Trophoblast cell (in vitro differentiated cells and primary cell): ENCODE data around the gene SYTL1.

Experiments used
- DNase-seq, 2 donors: peaks; one replicate each; pipeline ENCODE4 v3.0.0-alpha.2; 2016
- H2AFZ ChIP-seq: 2 replicates; pipeline ENCODE4 v1.6.1; 2013; ENCODE audit warnings: low read length, moderate library complexity, mild to moderate bottlenecking; ENCODE audit not compliant: insufficient read depth, poor library complexity
- H2AK5ac ChIP-seq: 2 replicates; pipeline ENCODE4 v1.6.1; 2013; ENCODE audit warnings: mild to moderate bottlenecking, low read length
- H2BK120ac ChIP-seq: 2 replicates; pipeline ENCODE4 v1.6.1; 2013; ENCODE audit warnings: low read length, mild to moderate bottlenecking, moderate library complexity; ENCODE audit not compliant: insufficient read depth, poor library complexity
- H2BK12ac ChIP-seq: 2 replicates; pipeline ENCODE4 v1.6.1; 2013; ENCODE audit warnings: mild to moderate bottlenecking, low read length, moderate library complexity
- H2BK5ac ChIP-seq: 2 replicates; pipeline ENCODE4 v1.6.1; 2013; ENCODE audit warnings: low read length, low read depth, moderate library complexity, mild to moderate bottlenecking; ENCODE audit not compliant: poor library complexity
- H3K14ac ChIP-seq: 2 replicates; pipeline ENCODE4 v1.6.1; 2013; ENCODE audit warnings: mild to moderate bottlenecking, low read length
- H3K18ac ChIP-seq: 2 replicates; pipeline ENCODE4 v1.6.1; 2013; ENCODE audit warnings: mild to moderate bottlenecking, low read length
- H3K23ac ChIP-seq: 2 replicates; pipeline ENCODE4 v1.6.1; 2013; ENCODE audit warnings: low read length
- H3K27ac ChIP-seq: 2 replicates; pipeline ENCODE4 v1.5.1; 2013; ENCODE audit warnings: low read depth, mild to moderate bottlenecking, inconsistent platforms, low read length, moderate library complexity
- H3K27me3 ChIP-seq: 2 replicates; pipeline ENCODE4 v1.6.1; 2013; ENCODE audit warnings: inconsistent platforms, mild to moderate bottlenecking, low read length, moderate library complexity; ENCODE audit not compliant: insufficient read depth
- H3K36me3 ChIP-seq, 2 experiments: 1 replicate in 1 of 2; 2 replicates in 1 of 2; pipeline ENCODE4 v1.6.1; 2013; ENCODE audit warnings: low read length in 2 of 2, mild to moderate bottlenecking in 2 of 2, moderate library complexity in 1 of 2; ENCODE audit not compliant: insufficient read depth in 2 of 2, control insufficient read depth in 1 of 2
- H3K4ac ChIP-seq: 2 replicates; pipeline ENCODE4 v1.6.1; 2013; ENCODE audit warnings: low read depth, mild to moderate bottlenecking, low read length, moderate library complexity
- H3K4me1 ChIP-seq, 2 experiments: 1 replicate in 1 of 2; 2 replicates in 1 of 2; pipeline ENCODE4 v1.6.1; 2013; ENCODE audit warnings: low read length in 2 of 2, mild to moderate bottlenecking in 2 of 2, moderate library complexity in 1 of 2; ENCODE audit not compliant: insufficient read depth in 2 of 2, control insufficient read depth in 1 of 2
- H3K4me2 ChIP-seq: 2 replicates; pipeline ENCODE4 v1.6.1; 2013; ENCODE audit warnings: inconsistent platforms, mild to moderate bottlenecking, low read length, moderate library complexity
- H3K4me3 ChIP-seq: 2 replicates; pipeline ENCODE4 v1.5.1; 2013; ENCODE audit warnings: mild to moderate bottlenecking, low read depth, low read length, inconsistent platforms
- H3K79me1 ChIP-seq: one replicate; pipeline ENCODE4 v1.6.1; 2013; ENCODE audit warnings: low read length
- H3K79me2 ChIP-seq: 2 replicates; pipeline ENCODE4 v1.6.1; 2013; ENCODE audit warnings: low read length, mild to moderate bottlenecking; ENCODE audit not compliant: control insufficient read depth, insufficient read depth, poor library complexity
- H3K9ac ChIP-seq: 2 replicates; pipeline ENCODE4 v1.6.1; 2013; ENCODE audit warnings: mild to moderate bottlenecking, low read length
- H3K9me3 ChIP-seq: 2 replicates; pipeline ENCODE4 v1.6.1; 2013; ENCODE audit warnings: low read depth, mild to moderate bottlenecking, control low read depth, inconsistent platforms, low read length; ENCODE audit not compliant: insufficient read depth
- H4K12ac ChIP-seq: 2 replicates; pipeline ENCODE4 v1.6.1; 2013; ENCODE audit warnings: low read depth, mild to moderate bottlenecking, low read length, moderate library complexity
- H4K8ac ChIP-seq: 2 replicates; pipeline ENCODE4 v1.6.1; 2013; ENCODE audit warnings: low read depth, mild to moderate bottlenecking, low read length, moderate library complexity
- H4K91ac ChIP-seq: one replicate; pipeline ENCODE4 v1.6.1; 2013; ENCODE audit warnings: low read depth, mild to moderate bottlenecking, low read length, moderate library complexity
- WGBS: extraction: QIAGEN DNeasy Blood & Tissue Kit; methylation state at CpG from one replicate; pipeline ENCODE4 v1.1.7; 2013; ENCODE audit warnings: missing lambda C conversion rate; ENCODE audit not compliant: insufficient read length, insufficient coverage; ENCODE audit errors: extremely low coverage; 5-methylcytosine and 5-hydroxymethylcytosine counted together

The SYTL1 gene

DNA sequence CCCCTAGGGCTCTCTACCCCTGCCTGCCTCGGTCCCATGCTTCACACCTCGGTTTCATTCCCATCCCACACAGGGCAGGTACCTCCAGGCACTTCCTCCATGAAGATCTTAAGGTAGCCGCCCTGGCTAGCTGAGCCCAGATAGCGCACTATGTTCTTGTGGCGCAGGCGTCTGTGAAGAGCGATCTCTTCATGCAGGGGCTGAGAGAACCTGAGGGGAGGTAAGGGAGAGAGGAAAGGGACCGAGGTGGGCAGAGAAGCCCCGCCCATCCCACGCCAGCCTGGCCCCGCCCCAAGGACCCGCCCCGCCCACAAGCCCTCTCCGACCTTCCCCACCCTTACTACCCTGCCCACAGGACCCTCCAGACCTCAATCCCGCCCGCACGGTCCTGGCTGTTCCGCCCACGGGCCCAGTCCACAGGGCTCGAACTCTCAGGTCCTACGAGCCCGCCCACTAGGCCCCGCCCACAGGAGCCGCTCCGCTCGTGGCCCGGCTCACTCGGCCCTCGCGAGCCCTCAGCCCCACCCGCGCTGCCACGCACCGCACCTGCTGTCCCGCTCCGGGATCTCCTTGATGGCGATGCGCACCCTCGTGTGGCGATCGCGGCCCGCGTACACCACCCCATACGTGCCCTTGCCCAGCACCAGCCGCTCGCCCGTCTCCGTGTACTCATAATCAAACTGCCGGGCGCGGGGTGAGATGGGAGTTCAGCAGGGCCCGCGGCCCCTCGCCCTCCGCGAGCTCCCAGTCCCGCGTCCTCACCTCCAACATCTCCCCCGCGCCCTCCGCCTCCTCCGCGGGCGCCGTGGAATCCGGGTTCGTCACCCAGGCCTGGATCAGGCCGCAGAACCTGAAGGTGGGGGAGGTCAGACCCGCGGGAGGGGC is 18.6 kb downstream of the SYTL1 start:
- peaks cover 11% of the 10 kb centered on the region for H3K9me3 ChIP-seq
- H3K4me2 ChIP-seq = peak overlapping the region; percentile 77
- DNase-seq = no peak
- H2BK12ac ChIP-seq = no peak overlapping the region
- peaks cover 6 to 22% of the 10 kb centered on the region in 2 experiments for H3K36me3 ChIP-seq
- H2AK5ac ChIP-seq = no peak overlapping the region
- H4K91ac ChIP-seq = no peak overlapping the region
- H3K27me3 ChIP-seq = peaks cover 18% of the 10 kb centered on the region
- no peak overlapping the region for H3K9ac ChIP-seq
- H2AFZ ChIP-seq = no peak overlapping the region
- H4K12ac ChIP-seq = no peak overlapping the region
- WGBS = no CpG with 5 or more reads among the region's 71 CpGs
- H3K18ac ChIP-seq = no peak overlapping the region
- H2BK5ac ChIP-seq = no peak overlapping the region
- H4K8ac ChIP-seq = no peak overlapping the region
- H3K27ac ChIP-seq = no peak overlapping the region
- H2BK120ac ChIP-seq = no peak overlapping the region
- no peaks in the 10 kb centered on the region for H3K79me2 ChIP-seq
- peak overlapping the region; percentile 65 for H3K4me3 ChIP-seq
- no peak overlapping the region for H3K14ac ChIP-seq
- H3K23ac ChIP-seq = no peak overlapping the region
- peaks cover 21 to 24% of the 10 kb centered on the region in 2 experiments for H3K4me1 ChIP-seq
- no peak overlapping the region for H3K4ac ChIP-seq
- H3K79me1 ChIP-seq = peaks cover 5% of the 10 kb centered on the region

DNA sequence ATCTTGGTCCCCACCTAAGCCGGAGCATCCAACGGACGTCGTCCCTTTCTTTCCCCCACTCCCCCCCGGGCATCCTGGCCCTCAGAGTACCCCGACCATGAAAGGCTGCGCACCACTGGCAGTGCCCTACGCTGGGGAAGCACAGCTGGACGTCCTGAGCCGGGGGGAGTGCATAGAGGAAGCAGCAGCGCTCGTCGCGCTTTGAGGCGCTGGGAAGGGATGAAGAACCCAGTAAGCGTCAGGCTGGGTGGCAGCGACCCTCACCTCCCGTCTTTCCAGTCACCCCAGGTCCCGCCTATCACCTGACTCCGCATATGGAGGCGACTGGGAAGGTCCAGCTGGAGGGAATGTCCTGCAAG is 19.2 kb downstream of the SYTL1 start:
- WGBS = no CpG with 5 or more reads among the region's 21 CpGs
- Histone ChIP-seq H3K79me2 (no peaks in the 10 kb centered on the region), H3K9me3 (peaks cover 11% of the 10 kb centered on the region)

DNA sequence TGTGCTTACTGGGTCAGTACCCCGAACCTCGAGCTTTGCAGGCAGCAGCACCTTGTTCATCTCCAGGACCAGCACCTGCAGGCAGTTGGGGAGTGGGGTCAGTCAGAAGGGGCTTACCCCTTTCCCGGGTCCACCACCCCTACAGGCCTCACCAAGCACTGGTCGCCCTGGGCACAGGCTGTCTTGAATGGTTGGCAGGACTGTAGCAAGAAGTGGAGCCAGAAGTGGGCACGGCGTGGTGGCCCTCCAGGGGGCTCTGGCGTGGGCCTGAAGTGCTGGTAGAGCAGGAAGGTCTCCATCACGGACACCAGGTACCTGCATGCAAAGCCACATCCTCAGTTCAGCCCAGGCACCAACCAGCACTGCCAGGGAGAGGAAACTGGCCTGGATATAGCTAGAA is 19.7 kb downstream of the SYTL1 start:
- no peak overlapping the region for H2BK120ac ChIP-seq
- H4K91ac ChIP-seq = no peak overlapping the region
- no peak overlapping the region for H3K18ac ChIP-seq
- H2BK5ac ChIP-seq = no peak overlapping the region
- no peak overlapping the region for H3K4ac ChIP-seq
- no peak overlapping the region for H3K9ac ChIP-seq
- H3K9me3 ChIP-seq = peaks cover 11% of the 10 kb centered on the region
- H3K4me1 ChIP-seq = peaks cover 21 to 24% of the 10 kb centered on the region in 2 experiments
- no peak for DNase-seq
- WGBS = no CpG with 5 or more reads among the region's 8 CpGs
- peaks cover 2 to 17% of the 10 kb centered on the region in 2 experiments for H3K36me3 ChIP-seq
- no peak overlapping the region for H3K4me2 ChIP-seq
- no peak overlapping the region for H4K12ac ChIP-seq
- H3K27ac ChIP-seq = no peak overlapping the region
- H3K27me3 ChIP-seq = peaks cover 18% of the 10 kb centered on the region
- peaks cover 8% of the 10 kb centered on the region for H3K79me1 ChIP-seq
- H3K79me2 ChIP-seq = peaks cover 1% of the 10 kb centered on the region
- H3K23ac ChIP-seq = no peak overlapping the region
- no peak overlapping the region for H2AK5ac ChIP-seq
- no peak overlapping the region for H4K8ac ChIP-seq
- H2BK12ac ChIP-seq = no peak overlapping the region
- H2AFZ ChIP-seq = no peak overlapping the region
- no peak overlapping the region for H3K14ac ChIP-seq
- H3K4me3 ChIP-seq = no peak overlapping the region

More for the DNA sequence above, 19.2 kb downstream of the SYTL1 start:
- no peak overlapping the region for H3K9ac ChIP-seq
- H3K4me1 ChIP-seq = peaks cover 21 to 24% of the 10 kb centered on the region in 2 experiments
- H3K18ac ChIP-seq = no peak overlapping the region
- no peak overlapping the region for H3K4ac ChIP-seq
- H3K27me3 ChIP-seq = peaks cover 18% of the 10 kb centered on the region
- H3K14ac ChIP-seq = no peak overlapping the region
- no peak for DNase-seq
- no peak overlapping the region for H2BK120ac ChIP-seq
- H2BK5ac ChIP-seq = no peak overlapping the region
- no peak overlapping the region for H2AFZ ChIP-seq
- H4K8ac ChIP-seq = no peak overlapping the region
- H2AK5ac ChIP-seq = no peak overlapping the region
- no peak overlapping the region for H3K23ac ChIP-seq
- no peak overlapping the region for H3K27ac ChIP-seq
- H3K4me3 ChIP-seq = no peak overlapping the region
- H4K91ac ChIP-seq = no peak overlapping the region
- H4K12ac ChIP-seq = no peak overlapping the region
- no peak overlapping the region for H2BK12ac ChIP-seq
- peaks cover 7% of the 10 kb centered on the region for H3K79me1 ChIP-seq
- peak overlapping the region; percentile 77 for H3K4me2 ChIP-seq
- H3K36me3 ChIP-seq = peaks cover 3 to 19% of the 10 kb centered on the region in 2 experiments

DNA sequence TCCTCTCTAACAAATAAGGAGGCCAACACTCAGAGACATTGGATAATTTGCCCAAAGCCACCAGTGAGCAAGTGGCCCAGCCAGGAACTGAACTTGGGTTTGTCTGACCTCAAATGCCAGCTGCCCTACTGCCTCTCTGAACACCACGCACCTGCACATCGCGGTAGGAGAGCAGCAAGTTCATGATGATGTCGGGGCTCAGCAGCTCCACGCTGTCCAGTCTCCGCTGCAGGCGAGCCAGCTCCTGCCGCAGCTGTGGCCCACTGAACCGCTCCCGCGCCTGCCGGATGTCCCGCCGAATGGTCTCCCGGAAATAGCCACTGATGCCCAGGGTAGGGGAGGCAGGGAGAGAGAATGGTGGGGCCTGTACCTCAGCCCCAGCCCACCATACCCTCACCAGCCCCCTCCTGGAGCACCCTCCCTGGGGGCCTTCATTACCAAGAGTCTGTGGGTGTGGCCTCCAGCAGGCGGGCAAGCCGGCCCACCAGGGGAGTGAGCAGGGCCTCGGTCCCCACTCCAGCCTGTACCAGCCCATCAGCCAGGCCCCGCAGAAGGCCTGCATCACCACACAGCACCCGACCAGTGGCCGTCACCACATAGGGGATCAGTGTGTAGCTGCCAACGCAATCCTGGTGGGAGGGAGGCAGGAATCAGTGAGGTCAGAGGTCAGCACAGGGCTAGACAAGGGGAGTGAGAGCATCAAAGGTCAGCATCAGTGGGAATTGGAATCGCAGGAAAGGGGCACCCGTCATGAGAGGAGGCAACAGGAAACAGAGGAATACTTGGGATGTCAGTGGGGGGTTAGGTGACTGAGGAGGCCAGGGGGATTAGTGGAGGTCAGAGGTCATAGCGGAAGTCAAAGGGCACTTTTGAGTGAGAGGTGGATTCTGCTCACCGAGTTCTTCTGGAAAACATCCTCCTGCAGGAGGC is 22.2 kb downstream of the SYTL1 start:
- Histone ChIP-seq H3K79me2 (peaks cover 1% of the 10 kb centered on the region), H2AFZ (no peak overlapping the region), H3K23ac (no peak overlapping the region), H3K4me1 (peaks cover 21 to 26% of the 10 kb centered on the region in 2 experiments), H3K14ac (no peak overlapping the region), H3K18ac (no peak overlapping the region), H3K79me1 (peaks cover 11% of the 10 kb centered on the region), H3K4me3 (no peak overlapping the region), H2BK12ac (no peak overlapping the region), H4K8ac (no peak overlapping the region), H3K4me2 (no peak overlapping the region), H4K12ac (no peak overlapping the region), H2AK5ac (no peak overlapping the region), H3K4ac (no peak overlapping the region), H4K91ac (no peak overlapping the region), H2BK5ac (no peak overlapping the region), H3K27ac (no peak overlapping the region), H3K9me3 (peaks cover 11% of the 10 kb centered on the region), H2BK120ac (no peak overlapping the region), H3K27me3 (peaks cover 18% of the 10 kb centered on the region), H3K36me3 (peaks cover 2 to 8% of the 10 kb centered on the region in 2 experiments), H3K9ac (no peak overlapping the region)
- no peak for DNase-seq
- WGBS = no CpG with 5 or more reads among the region's 26 CpGs
